Measurements from ENCODE around the gene LIN7C. TPM values are rescaled to one million over a fixed set of nuclear protein-coding genes. Genes with fewer than 3 reads are reported as not detected.

LIN7C gene
- total and polyA plus RNA-seq, 2 donors (not counting 1 experiment from before 2014, with no cell fraction given): 6.2 to 24.2 TPM

DNA sequence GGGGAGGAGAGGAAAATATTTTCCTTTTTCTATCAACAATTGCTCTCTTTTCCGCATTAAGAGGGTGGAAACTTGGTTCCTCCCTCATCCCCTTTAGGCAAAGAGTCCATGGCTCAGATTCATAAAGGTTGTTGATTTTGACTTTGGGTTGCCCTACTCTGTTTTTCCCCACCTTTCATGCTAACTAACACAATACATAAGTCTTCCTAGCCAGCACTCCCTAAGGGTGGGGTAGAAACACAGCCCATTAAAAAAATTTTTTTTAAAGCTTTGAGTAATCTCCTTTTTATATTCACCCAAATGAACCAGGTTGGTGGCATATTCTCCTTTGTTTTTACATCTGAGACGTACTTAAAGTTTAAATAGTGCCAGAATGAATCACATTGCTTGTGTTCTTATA, 20.0 kb upstream of the LIN7C start:
- H3K9me3 Mint-ChIP-seq (ENCODE audit: insufficient read depth): no peaks in the 10 kb centered on the region
- no peaks in the 10 kb centered on the region for H3K36me3 ChIP-seq (replicated peaks in 1 of 2; ENCODE audit: control extremely low read depth in 1 of 2, control insufficient read depth in 1 of 2, extremely low read depth in 1 of 2, insufficient read depth in 2 of 2, low read length in 1 of 2)
- no peaks in the 10 kb centered on the region for H3K4me1 Mint-ChIP-seq
- no peak overlapping the region for H2AFZ ChIP-seq (ENCODE audit: insufficient read depth, low read depth, low read length, poor library complexity, severe bottlenecking)
- H3K27ac ChIP-seq (ENCODE audit: low read length in 2 of 2): no peak overlapping the region
- no peaks in the 10 kb centered on the region for H4K20me1 ChIP-seq (ENCODE audit: control insufficient read depth, insufficient read depth, low read length, poor library complexity, severe bottlenecking)
- H3K4me3 ChIP-seq (ENCODE audit: control extremely low read depth in 1 of 5, extremely low read depth in 1 of 5, insufficient read depth in 1 of 5, low read depth in 2 of 5, low read length in 4 of 5): no peak overlapping the region
- H3K79me2 ChIP-seq (ENCODE audit: control insufficient read depth, insufficient read depth, low read length): no peaks in the 10 kb centered on the region
- no peaks in the 10 kb centered on the region for H3K27me3 Mint-ChIP-seq
- H3K27ac Mint-ChIP-seq: no peak overlapping the region
- POLR2A ChIA-PET: no interaction called here
- ATAC-seq (ENCODE audit: low read depth) (no peak), DNase-seq (no peak)
- no peak overlapping the region for H3K4me3 Mint-ChIP-seq
- WGBS (ENCODE audit: insufficient coverage): 100% methylated on average over 1 of the region's 2 CpGs
- TF ChIP-seq EZH2 (IDR thresholded peaks at IDR 0.05; ENCODE audit: borderline replicate concordance, insufficient read depth, low read depth, low read length, poor library complexity, severe bottlenecking): no peak
- TF ChIP-seq CTCF (IDR thresholded peaks at IDR 0.05): no peak
- H3K27me3 ChIP-seq (replicated peaks in 1 of 4; ENCODE audit: control extremely low read depth in 1 of 4, control insufficient read depth in 3 of 4, insufficient read depth in 4 of 4, low read length in 3 of 4): no peaks in the 10 kb centered on the region
- CTCF ChIA-PET: no interaction called here
- H3K9me3 ChIP-seq (ENCODE audit: control extremely low read depth in 1 of 3, control insufficient read depth in 2 of 3, insufficient read depth in 1 of 3, low read length in 2 of 3): peaks cover 0 to 1% (median 0%) of the 10 kb centered on the region in 3 donors
- H3K4me1 ChIP-seq (ENCODE audit: control insufficient read depth in 2 of 2, insufficient read depth in 2 of 2, low read length in 2 of 2): no peaks in the 10 kb centered on the region
- H3K4me2 ChIP-seq (replicated peaks; ENCODE audit: low read depth, low read length, poor library complexity, severe bottlenecking): no peak overlapping the region
- intact Hi-C loops (cut with micrococcal nuclease): no loop called here
- no peak overlapping the region for H3K9ac ChIP-seq (ENCODE audit: low read length)

- Histone ChIP-seq H4K20me1 (ENCODE audit: control insufficient read depth, insufficient read depth, low read length, poor library complexity, severe bottlenecking) (no peaks in the 10 kb centered on the region), H3K4me1 (ENCODE audit: control insufficient read depth in 2 of 2, insufficient read depth in 2 of 2, low read length in 2 of 2) (no peaks in the 10 kb centered on the region), H3K27me3 (replicated peaks in 1 of 4; ENCODE audit: control extremely low read depth in 1 of 4, control insufficient read depth in 3 of 4, insufficient read depth in 4 of 4, low read length in 3 of 4) (no peaks in the 10 kb centered on the region), H3K36me3 (replicated peaks in 1 of 2; ENCODE audit: control extremely low read depth in 1 of 2, control insufficient read depth in 1 of 2, extremely low read depth in 1 of 2, insufficient read depth in 2 of 2, low read length in 1 of 2) (no peaks in the 10 kb centered on the region), H3K9me3 (ENCODE audit: control extremely low read depth in 1 of 3, control insufficient read depth in 2 of 3, insufficient read depth in 1 of 3, low read length in 2 of 3) (peaks cover 0 to 1% (median 0%) of the 10 kb centered on the region in 3 donors), H3K4me3 (ENCODE audit: control extremely low read depth in 1 of 5, extremely low read depth in 1 of 5, insufficient read depth in 1 of 5, low read depth in 2 of 5, low read length in 4 of 5) (no peak overlapping the region), H3K79me2 (ENCODE audit: control insufficient read depth, insufficient read depth, low read length) (no peaks in the 10 kb centered on the region), H3K4me2 (replicated peaks; ENCODE audit: low read depth, low read length, poor library complexity, severe bottlenecking) (no peak overlapping the region), H2AFZ (ENCODE audit: insufficient read depth, low read depth, low read length, poor library complexity, severe bottlenecking) (no peak overlapping the region), H3K9ac (ENCODE audit: low read length) (no peak overlapping the region), H3K27ac (ENCODE audit: low read length in 2 of 2) (no peak overlapping the region)
- DNase-seq (no peak), ATAC-seq (ENCODE audit: low read depth) (no peak)
- Mint-ChIP-seq H3K4me1 (no peaks in the 10 kb centered on the region), H3K4me3 (no peak overlapping the region), H3K27ac (no peak overlapping the region), H3K27me3 (no peaks in the 10 kb centered on the region), H3K9me3 (ENCODE audit: insufficient read depth) (no peaks in the 10 kb centered on the region)
- no peak for TF ChIP-seq CTCF (IDR thresholded peaks at IDR 0.05)
- TF ChIP-seq EZH2 (IDR thresholded peaks at IDR 0.05; ENCODE audit: borderline replicate concordance, insufficient read depth, low read depth, low read length, poor library complexity, severe bottlenecking): no peak
- POLR2A ChIA-PET: no interaction called here
- 100% methylated on average over 2 of the region's 4 CpGs for WGBS (ENCODE audit: insufficient coverage)
- CTCF ChIA-PET: no interaction called here
- intact Hi-C loops (cut with micrococcal nuclease): no loop called here
Measured at GRCh38 chr11:27525824-27526516, 19.4 kb upstream of the LIN7C start.
